Measurements from ENCODE around the gene USP46. TPM values are rescaled to one million over a fixed set of nuclear protein-coding genes. Genes with fewer than 3 reads are reported as not detected.

USP46 gene
- total RNA-seq, 4 donors from 2014 or later, result 8.4 to 17.5 (median 10.5) TPM

GRCh38 chr4:52551487-52551886, 107.6 kb downstream of the USP46 start:
- TF ChIP-seq EP300 (IDR thresholded peaks at IDR 0.05) (no peak), CTCF (IDR thresholded peaks at IDR 0.05) (no peak)
- H3K36me3 ChIP-seq, result no peaks in the 10 kb centered on the region
- no peak overlapping the region for H3K27ac ChIP-seq
- DNase-seq (ENCODE audit: low spot score in 2 of 2), result no peak
- H3K4me3 ChIP-seq, result no peak overlapping the region
- peaks cover 2% of the 10 kb centered on the region for H3K27me3 ChIP-seq
- no peaks in the 10 kb centered on the region for H3K9me3 ChIP-seq
- no peaks in the 10 kb centered on the region for H3K4me1 ChIP-seq
- 60% methylated on average over 1 of the region's 1 CpG for WGBS

GRCh38 chr4:52550186-52550585, 108.9 kb downstream of the USP46 start:
- H3K4me1 ChIP-seq, result peaks cover 5% of the 10 kb centered on the region
- TF ChIP-seq POLR2A (IDR thresholded peaks at IDR 0.05), result no peak
- no peak for TF ChIP-seq EP300 (IDR thresholded peaks at IDR 0.05)
- no peak for TF ChIP-seq CTCF (IDR thresholded peaks at IDR 0.05)
- no peak for TF ChIP-seq POLR2AphosphoS5 (IDR thresholded peaks at IDR 0.05)
- DNase-seq (ENCODE audit: low spot score in 2 of 2), result no peak
- H3K4me3 ChIP-seq, result no peak overlapping the region
- H3K27ac ChIP-seq, result no peak overlapping the region
- H3K36me3 ChIP-seq, result no peaks in the 10 kb centered on the region
- peaks cover 2% of the 10 kb centered on the region for H3K27me3 ChIP-seq
- H3K9me3 ChIP-seq, result no peaks in the 10 kb centered on the region
- WGBS, result 66% methylated on average over 3 of the region's 3 CpGs

GRCh38 chr4:52548818-52549570, 110.1 kb downstream of the USP46 start:
- Histone ChIP-seq H3K36me3 (no peaks in the 10 kb centered on the region), H3K4me1 (peaks cover 5% of the 10 kb centered on the region), H3K27me3 (peaks cover 2% of the 10 kb centered on the region), H3K9me3 (no peaks in the 10 kb centered on the region), H3K4me3 (no peak overlapping the region), H3K27ac (no peak overlapping the region)
- no peak for DNase-seq (ENCODE audit: low spot score in 2 of 2)
- WGBS, result 83% methylated on average over 8 of the region's 8 CpGs
- no peak for TF ChIP-seq CTCF (IDR thresholded peaks at IDR 0.05)
- no peak for TF ChIP-seq POLR2A (IDR thresholded peaks at IDR 0.05)
- TF ChIP-seq EP300 (IDR thresholded peaks at IDR 0.05), result no peak
- no peak for TF ChIP-seq POLR2AphosphoS5 (IDR thresholded peaks at IDR 0.05)

GRCh38 chr4:52546449-52546848, 112.7 kb downstream of the USP46 start:
- Histone ChIP-seq H3K4me1 (peaks cover 5% of the 10 kb centered on the region), H3K27ac (no peak overlapping the region), H3K27me3 (peaks cover 1% of the 10 kb centered on the region), H3K4me3 (no peak overlapping the region), H3K36me3 (no peaks in the 10 kb centered on the region), H3K9me3 (no peaks in the 10 kb centered on the region)
- no peak for DNase-seq (ENCODE audit: low spot score in 2 of 2)
- TF ChIP-seq EP300 (IDR thresholded peaks at IDR 0.05) (no peak), POLR2AphosphoS5 (IDR thresholded peaks at IDR 0.05) (no peak), POLR2A (IDR thresholded peaks at IDR 0.05) (no peak)
- 76% methylated on average over 4 of the region's 4 CpGs for WGBS

- no peak overlapping the region for H3K27ac ChIP-seq
- H3K4me1 ChIP-seq, result peaks cover 5% of the 10 kb centered on the region
- no peaks in the 10 kb centered on the region for H3K9me3 ChIP-seq
- WGBS, result 41% methylated on average over 13 of the region's 13 CpGs
- no peaks in the 10 kb centered on the region for H3K36me3 ChIP-seq
- H3K4me3 ChIP-seq, result no peak overlapping the region
- no peak for TF ChIP-seq EP300 (IDR thresholded peaks at IDR 0.05)
- TF ChIP-seq POLR2AphosphoS5 (IDR thresholded peaks at IDR 0.05), result peak in 1 of 3 donors; percentile 42
- TF ChIP-seq CTCF (IDR thresholded peaks at IDR 0.05), result peak; percentile 73 to 87
- TF ChIP-seq POLR2A (IDR thresholded peaks at IDR 0.05), result no peak
- no peaks in the 10 kb centered on the region for H3K27me3 ChIP-seq
- peak in 1 of 2 donors; percentile 75 for DNase-seq (ENCODE audit: low spot score in 2 of 2)
Observed at GRCh38 chr4:52545099-52546069, 113.7 kb downstream of the USP46 start.

Other genes starting within 250 kb of the USP46 start
- gene ERVMER34-1, start 92.1 kb upstream of the USP46 start, total RNA-seq, result 1 to 10 TPM in 2 of 4 donors, under 1 TPM in 2; 0.72 to 1.8 (median 1.1) TPM
- gene RASL11B, start 203.0 kb upstream of the USP46 start, total RNA-seq, result 1 to 10 TPM; 1.3 to 2.5 (median 1.7) TPM